ENCODE data around the gene PRKG1.

PRKG1 gene

DNA sequence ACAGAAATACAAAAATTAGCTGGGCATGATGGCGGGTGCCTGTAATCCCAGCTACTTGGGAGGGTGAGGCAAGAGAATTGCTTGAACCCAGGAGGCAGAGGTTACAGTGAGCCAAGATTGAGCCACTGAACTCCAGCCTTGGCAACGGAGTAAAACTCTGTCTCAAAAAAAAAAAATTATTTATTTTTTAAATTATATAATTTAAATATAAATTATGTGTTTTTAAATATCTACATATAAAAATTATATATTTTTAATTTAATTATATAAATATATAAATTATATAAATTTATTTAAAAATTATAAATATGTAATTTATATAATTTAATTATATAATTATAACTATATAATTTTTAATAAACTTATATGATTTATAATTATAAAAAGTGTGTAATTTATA is 51.2 kb downstream of the PRKG1 start:
- H3K9ac ChIP-seq (ENCODE audit: low read length) = no peak overlapping the region
- no peaks in the 10 kb centered on the region for H3K27me3 ChIP-seq (ENCODE audit: low read length)
- H3K27ac ChIP-seq (ENCODE audit: low read depth, low read length) = no peak overlapping the region
- no peak for TF ChIP-seq EZH2phosphoT487 (conservative IDR thresholded peaks at IDR 0.05; ENCODE audit: low read length)
- TF ChIP-seq, protein P1, sequence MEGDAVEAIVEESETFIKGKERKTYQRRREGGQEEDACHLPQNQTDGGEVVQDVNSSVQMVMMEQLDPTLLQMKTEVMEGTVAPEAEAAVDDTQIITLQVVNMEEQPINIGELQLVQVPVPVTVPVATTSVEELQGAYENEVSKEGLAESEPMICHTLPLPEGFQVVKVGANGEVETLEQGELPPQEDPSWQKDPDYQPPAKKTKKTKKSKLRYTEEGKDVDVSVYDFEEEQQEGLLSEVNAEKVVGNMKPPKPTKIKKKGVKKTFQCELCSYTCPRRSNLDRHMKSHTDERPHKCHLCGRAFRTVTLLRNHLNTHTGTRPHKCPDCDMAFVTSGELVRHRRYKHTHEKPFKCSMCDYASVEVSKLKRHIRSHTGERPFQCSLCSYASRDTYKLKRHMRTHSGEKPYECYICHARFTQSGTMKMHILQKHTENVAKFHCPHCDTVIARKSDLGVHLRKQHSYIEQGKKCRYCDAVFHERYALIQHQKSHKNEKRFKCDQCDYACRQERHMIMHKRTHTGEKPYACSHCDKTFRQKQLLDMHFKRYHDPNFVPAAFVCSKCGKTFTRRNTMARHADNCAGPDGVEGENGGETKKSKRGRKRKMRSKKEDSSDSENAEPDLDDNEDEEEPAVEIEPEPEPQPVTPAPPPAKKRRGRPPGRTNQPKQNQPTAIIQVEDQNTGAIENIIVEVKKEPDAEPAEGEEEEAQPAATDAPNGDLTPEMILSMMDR (IDR thresholded peaks at IDR 0.05; ENCODE audit: insufficient read depth, low read length, poor library complexity, severe bottlenecking) = no peak
- no peaks in the 10 kb centered on the region for H3K79me2 ChIP-seq (ENCODE audit: insufficient read depth, low read length)
- no peak overlapping the region for H3K4me2 ChIP-seq (ENCODE audit: low read depth, low read length, poor library complexity, severe bottlenecking)
- H3K9me2 ChIP-seq (replicated peaks; ENCODE audit: insufficient read depth, low read length) = no peaks in the 10 kb centered on the region
- no peaks in the 10 kb centered on the region for H4K20me1 ChIP-seq (ENCODE audit: low read depth, low read length)
- H2AFZ ChIP-seq (ENCODE audit: low read depth, low read length, severe bottlenecking) = no peak overlapping the region
- no peaks in the 10 kb centered on the region for H3F3A ChIP-seq (ENCODE audit: insufficient read depth)
- H3K36me3 ChIP-seq (ENCODE audit: low read length) = no peaks in the 10 kb centered on the region
- 0 out of 2 replicates have a peak, but pooled peaks cover 4% of the 10 kb centered on the region for H3K9me3 ChIP-seq (ENCODE audit: insufficient read depth, low read length)
- no peak overlapping the region for H3K4me3 ChIP-seq (ENCODE audit: insufficient read depth, low read length, poor library complexity, severe bottlenecking)

DNA sequence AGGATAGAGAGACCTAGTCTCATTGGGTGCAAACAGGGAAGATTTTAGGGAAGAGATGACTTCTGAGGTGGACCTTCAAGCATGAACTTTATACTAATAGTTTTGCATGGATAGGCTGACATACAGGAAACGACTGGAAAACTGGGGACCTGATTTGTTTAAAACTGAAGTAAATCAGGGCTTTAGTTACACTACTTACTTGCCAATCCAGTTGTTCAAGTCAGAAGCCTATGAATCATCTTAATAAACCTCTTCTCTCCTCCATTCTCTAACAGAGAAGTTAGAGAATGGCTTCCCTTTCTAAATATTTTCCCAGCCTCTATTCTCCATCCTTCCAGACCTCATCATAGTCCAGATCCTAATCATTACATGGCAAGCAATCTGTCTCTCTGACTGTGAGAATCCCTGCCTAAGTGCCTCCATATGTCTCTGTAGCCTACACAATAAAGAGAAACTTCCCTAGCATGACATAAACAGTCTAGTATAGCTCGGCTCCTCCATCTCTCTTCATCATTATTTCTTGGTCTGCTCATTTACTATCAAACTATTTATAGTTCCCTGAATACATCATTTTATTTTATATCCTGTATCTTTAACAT is 55.8 kb downstream of the PRKG1 start:
- Histone ChIP-seq H3K27me3 (ENCODE audit: low read length) (no peaks in the 10 kb centered on the region), H3K36me3 (ENCODE audit: low read length) (no peaks in the 10 kb centered on the region), H3K79me2 (ENCODE audit: insufficient read depth, low read length) (no peaks in the 10 kb centered on the region), H3K4me2 (ENCODE audit: low read depth, low read length, poor library complexity, severe bottlenecking) (no peak overlapping the region), H3F3A (ENCODE audit: insufficient read depth) (no peaks in the 10 kb centered on the region), H3K9me2 (replicated peaks; ENCODE audit: insufficient read depth, low read length) (no peaks in the 10 kb centered on the region), H2AFZ (ENCODE audit: low read depth, low read length, severe bottlenecking) (no peak overlapping the region), H3K9ac (ENCODE audit: low read length) (no peak overlapping the region), H3K9me3 (ENCODE audit: insufficient read depth, low read length) (0 out of 2 replicates have a peak, but pooled peaks cover 4% of the 10 kb centered on the region), H3K27ac (ENCODE audit: low read depth, low read length) (no peak overlapping the region), H4K20me1 (ENCODE audit: low read depth, low read length) (no peaks in the 10 kb centered on the region), H3K4me3 (ENCODE audit: insufficient read depth, low read length, poor library complexity, severe bottlenecking) (no peak overlapping the region)
- TF ChIP-seq EZH2phosphoT487 (conservative IDR thresholded peaks at IDR 0.05; ENCODE audit: low read length) = no peak
- TF ChIP-seq, protein P1 (IDR thresholded peaks at IDR 0.05; ENCODE audit: insufficient read depth, low read length, poor library complexity, severe bottlenecking) = no peak

DNA sequence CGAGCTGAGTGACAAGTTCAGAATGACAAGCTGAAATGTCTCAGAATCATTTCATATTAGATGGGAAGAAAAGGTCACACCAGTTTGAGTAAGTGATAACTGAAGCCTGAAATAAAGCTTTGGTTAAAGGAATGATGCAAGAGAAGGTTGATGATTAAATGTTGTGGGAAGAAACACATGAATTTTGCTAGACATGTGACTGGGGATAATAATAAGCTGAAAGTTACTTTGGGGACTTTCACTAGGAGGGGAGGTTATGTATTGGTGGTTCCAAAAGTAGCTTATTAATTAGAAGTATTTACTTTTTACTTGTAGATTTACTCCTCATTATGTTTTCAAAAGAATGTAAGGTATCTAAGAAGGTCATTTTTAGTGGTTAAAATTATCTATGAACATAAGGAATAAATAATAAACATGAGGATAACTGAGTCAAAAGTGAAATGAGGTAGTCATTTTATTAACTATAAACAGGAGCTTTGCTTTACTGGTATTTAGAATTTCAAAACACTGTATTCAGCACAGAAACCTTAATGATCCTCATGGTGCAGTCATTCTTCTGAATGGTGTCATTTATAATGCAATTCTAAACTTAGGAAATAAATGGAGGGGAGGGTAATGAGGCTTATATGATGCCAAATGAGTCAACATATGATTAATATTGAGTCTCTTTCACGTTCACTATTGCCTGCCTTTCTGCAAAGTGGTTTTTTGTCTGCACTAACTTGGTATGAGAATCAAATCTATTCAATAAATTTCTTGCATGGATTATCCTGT is 63.7 kb downstream of the PRKG1 start:
- Histone ChIP-seq H3F3A (ENCODE audit: insufficient read depth) (no peaks in the 10 kb centered on the region), H4K20me1 (ENCODE audit: low read depth, low read length) (no peaks in the 10 kb centered on the region), H3K9me3 (ENCODE audit: insufficient read depth, low read length) (no peaks in the 10 kb centered on the region), H3K27me3 (ENCODE audit: low read length) (0 out of 2 replicates have a peak, but pooled peaks cover 3% of the 10 kb centered on the region), H3K9ac (ENCODE audit: low read length) (no peak overlapping the region), H3K9me2 (replicated peaks; ENCODE audit: insufficient read depth, low read length) (no peaks in the 10 kb centered on the region), H3K4me3 (ENCODE audit: insufficient read depth, low read length, poor library complexity, severe bottlenecking) (no peak overlapping the region), H3K79me2 (ENCODE audit: insufficient read depth, low read length) (no peaks in the 10 kb centered on the region), H3K27ac (ENCODE audit: low read depth, low read length) (no peak overlapping the region), H2AFZ (ENCODE audit: low read depth, low read length, severe bottlenecking) (no peak overlapping the region), H3K36me3 (ENCODE audit: low read length) (no peaks in the 10 kb centered on the region), H3K4me2 (ENCODE audit: low read depth, low read length, poor library complexity, severe bottlenecking) (no peak overlapping the region)
- TF ChIP-seq, protein P1 (IDR thresholded peaks at IDR 0.05; ENCODE audit: insufficient read depth, low read length, poor library complexity, severe bottlenecking) = no peak
- no peak for TF ChIP-seq EZH2phosphoT487 (conservative IDR thresholded peaks at IDR 0.05; ENCODE audit: low read length)
